H1 (cell line): ENCODE results near the gene ZFAND5. TPM values are rescaled to one million over a fixed set of nuclear protein-coding genes. Genes with fewer than 3 reads are reported as not detected.

Experiments
- CTCF ChIA-PET: fragments of 300-600 bp; sonication (Branson Sonifier 250); formaldehyde crosslinking; loops from one replicate; lab custom pipeline; 2021; ENCODE audit not compliant: partially characterized antibody; lab: Charles Lee
- POLR2A ChIA-PET: fragments of 300-600 bp; sonication (Branson Sonifier 250); formaldehyde crosslinking; loops from one replicate; lab custom pipeline; 2021; ENCODE audit warnings: inconsistent platforms; ENCODE audit not compliant: partially characterized antibody; lab: Charles Lee
- DNase-seq, 2 experiments: peaks; one replicate each; pipeline versions ENCODE4 v3.0.0 to v3.0.0-alpha.2; 2010 to 2022; ENCODE audit warnings: low spot score in 2 of 2, low read depth in 1 of 2, mixed read lengths in 1 of 2
- FAIRE-seq: peaks from 2 replicates; lab custom pipeline; 2011; peaks lifted over from hg19 to GRCh38; lab: Jason Lieb, UNC
- H2AFZ ChIP-seq: 2 replicates; pipeline ENCODE4 v1.8.1; 2012; ENCODE audit warnings: low read length, inconsistent platforms
- H2AK5ac ChIP-seq: 2 replicates; pipeline ENCODE4 v1.6.1; 2013; ENCODE audit warnings: low read depth, low read length
- H2BK120ac ChIP-seq: replicated peaks from 2 replicates; pipeline ENCODE3; 2013; ENCODE audit warnings: low read depth, low read length, inconsistent platforms
- H2BK12ac ChIP-seq: 2 replicates; pipeline ENCODE4 v1.6.1; 2013; ENCODE audit warnings: low read depth, low read length
- H2BK15ac ChIP-seq: 2 replicates; pipeline ENCODE4 v1.6.1; 2013; ENCODE audit warnings: low read length
- H2BK20ac ChIP-seq: 2 replicates; pipeline ENCODE4 v1.6.1; 2013; ENCODE audit warnings: low read length
- H2BK5ac ChIP-seq: 2 replicates; pipeline ENCODE4 v1.6.1; 2013; ENCODE audit warnings: low read depth, low read length
- H3K14ac ChIP-seq: 2 replicates; pipeline ENCODE4 v1.6.1; 2013; ENCODE audit warnings: inconsistent platforms; ENCODE audit not compliant: insufficient read length
- H3K18ac ChIP-seq: 2 replicates; pipeline ENCODE4 v1.6.1; 2013; ENCODE audit warnings: low read length; ENCODE audit errors: extremely low read depth
- H3K23ac ChIP-seq: 2 replicates; pipeline ENCODE4 v1.6.1; 2013; ENCODE audit warnings: inconsistent platforms; ENCODE audit not compliant: insufficient read length
- H3K23me2 ChIP-seq: 2 replicates; pipeline ENCODE4 v1.6.1; 2013; ENCODE audit warnings: low read depth, low read length
- H3K27ac ChIP-seq: 2 replicates; pipeline ENCODE4 v1.6.1; 2011; ENCODE audit warnings: low read depth, low read length, inconsistent platforms
- H3K27me3 ChIP-seq, 4 experiments: replicated peaks in 1 of 4; 1 replicate in 1 of 4; 2 replicates in 3 of 4; pipeline versions ENCODE4 v1.6.1 to v1.8.1; 2011 to 2013; ENCODE audit warnings: low read length in 3 of 4, mild to moderate bottlenecking in 3 of 4, inconsistent platforms in 2 of 4, mixed read lengths in 2 of 4, moderate library complexity in 1 of 4; ENCODE audit not compliant: control insufficient read depth in 3 of 4, insufficient read depth in 3 of 4; ENCODE audit errors: extremely low read depth in 1 of 4
- H3K36me3 ChIP-seq, 4 experiments: 2 replicates each; pipeline versions ENCODE4 v1.6.1 to v1.8.1; 2011 to 2013; ENCODE audit warnings: mild to moderate bottlenecking in 4 of 4, low read length in 3 of 4, moderate library complexity in 2 of 4, control low read depth in 1 of 4, inconsistent platforms in 1 of 4; ENCODE audit not compliant: insufficient read depth in 4 of 4, control insufficient read depth in 2 of 4
- H3K4ac ChIP-seq: replicated peaks from 2 replicates; pipeline ENCODE3; 2013; ENCODE audit warnings: low read length, low read depth, mixed read lengths, inconsistent platforms; ENCODE audit not compliant: insufficient read length
- H3K4me1 ChIP-seq, 4 experiments: replicated peaks in 1 of 4; 1 replicate in 1 of 4; 2 replicates in 3 of 4; pipeline versions ENCODE4 v1.6.1 to v1.8.1; 2011 to 2013; ENCODE audit warnings: low read length in 3 of 4, inconsistent platforms in 2 of 4, mixed read lengths in 1 of 4; ENCODE audit not compliant: insufficient read depth in 4 of 4, control insufficient read depth in 3 of 4
- H3K4me2 ChIP-seq, 2 experiments: 2 replicates each; pipeline versions ENCODE4 v1.6.1 to v1.8.1; 2011 to 2013; ENCODE audit warnings: low read depth in 2 of 2, low read length in 2 of 2, control low read depth in 1 of 2, inconsistent platforms in 1 of 2, mild to moderate bottlenecking in 1 of 2; ENCODE audit not compliant: insufficient read depth in 1 of 2
- H3K4me3 ChIP-seq, 4 experiments: fragments of 200-600, 300-600 bp in 1 of 4; sonication (generic), shearing (Covaris generic), sonication (Bioruptor Twin) in 1 of 4; 2 replicates each; pipeline versions ENCODE4 v1.5.1 to v1.8.1; 2011 to 2016; ENCODE audit warnings: low read length in 4 of 4, low read depth in 3 of 4, control low read depth in 2 of 4, inconsistent platforms in 2 of 4, mild to moderate bottlenecking in 2 of 4, mixed read lengths in 1 of 4, moderate library complexity in 1 of 4; ENCODE audit not compliant: insufficient read depth in 2 of 4; ENCODE audit errors: extremely low read depth in 1 of 4
- H3K56ac ChIP-seq: replicated peaks from 2 replicates; pipeline ENCODE3; 2013; ENCODE audit warnings: low read depth, mild to moderate bottlenecking, mixed read lengths, low read length, inconsistent platforms; ENCODE audit not compliant: insufficient read length
- H3K79me1 ChIP-seq: 2 replicates; pipeline ENCODE4 v1.6.1; 2013; ENCODE audit warnings: low read depth, low read length, control low read depth
- H3K79me2 ChIP-seq, 2 experiments: 2 replicates each; pipeline versions ENCODE4 v1.6.1 to v1.8.1; 2012 to 2013; ENCODE audit warnings: low read length in 2 of 2, mild to moderate bottlenecking in 2 of 2, inconsistent platforms in 1 of 2; ENCODE audit not compliant: insufficient read depth in 2 of 2, control insufficient read depth in 1 of 2
- H3K9ac ChIP-seq, 4 experiments: replicated peaks in 1 of 4; 1 replicate in 1 of 4; 2 replicates in 3 of 4; pipeline versions ENCODE4 v1.6.1 to v1.8.1; 2011 to 2013; ENCODE audit warnings: low read depth in 3 of 4, low read length in 3 of 4, control low read depth in 2 of 4, mild to moderate bottlenecking in 2 of 4, moderate library complexity in 2 of 4, inconsistent platforms in 1 of 4; ENCODE audit errors: extremely low read depth in 1 of 4
- H3K9me3 ChIP-seq, 2 experiments: 2 replicates each; pipeline versions ENCODE4 v1.6.1 to v1.8.1; 2012 to 2013; ENCODE audit warnings: mild to moderate bottlenecking in 2 of 2, moderate library complexity in 2 of 2, control low read depth in 1 of 2, inconsistent platforms in 1 of 2, low read depth in 1 of 2, low read length in 1 of 2, mixed read lengths in 1 of 2; ENCODE audit not compliant: insufficient read depth in 2 of 2
- H4K20me1 ChIP-seq, 2 experiments: replicated peaks in 1 of 2; 2 replicates each; pipeline versions ENCODE3 to v1.8.1; 2011 to 2013; ENCODE audit warnings: inconsistent platforms in 2 of 2, low read length in 2 of 2, mild to moderate bottlenecking in 1 of 2; ENCODE audit not compliant: insufficient read depth in 2 of 2, control insufficient read depth in 1 of 2
- H4K5ac ChIP-seq: 2 replicates; pipeline ENCODE4 v1.6.1; 2013; ENCODE audit warnings: low read length, low read depth, mixed read lengths, inconsistent platforms; ENCODE audit not compliant: insufficient read length
- H4K8ac ChIP-seq: 2 replicates; pipeline ENCODE4 v1.8.0; 2013; ENCODE audit warnings: mild to moderate bottlenecking, moderate library complexity, low read length, inconsistent platforms; ENCODE audit not compliant: insufficient read depth; ENCODE audit errors: extremely low read depth
- H4K91ac ChIP-seq: replicated peaks from 2 replicates; pipeline ENCODE3; 2013; ENCODE audit warnings: low read length, mixed read lengths, inconsistent platforms; ENCODE audit not compliant: insufficient read length
- BCL11A ChIP-seq, 2 experiments: IDR thresholded peaks; one replicate each; pipeline ENCODE4 v1.6.1; 2011; ENCODE audit warnings: low read depth in 2 of 2, low read length in 2 of 2, mild to moderate bottlenecking in 2 of 2
- EP300 ChIP-seq, 2 experiments: IDR thresholded peaks; 1 replicate in 1 of 2; 2 replicates in 1 of 2; pipeline ENCODE4 v1.6.1; 2011 to 2012; ENCODE audit warnings: low read depth in 2 of 2, low read length in 2 of 2, mild to moderate bottlenecking in 2 of 2, borderline replicate concordance in 1 of 2, inconsistent platforms in 1 of 2, moderate library complexity in 1 of 2
- KDM5A ChIP-seq: fragments of 200-600 bp; IDR thresholded peaks from 2 replicates; pipeline ENCODE4 v1.7.1; 2012; ENCODE audit warnings: mild to moderate bottlenecking, low read length, inconsistent platforms, mixed read lengths
- NRF1 ChIP-seq: IDR thresholded peaks from 2 replicates; pipeline ENCODE4 v1.6.1; 2011; ENCODE audit warnings: mild to moderate bottlenecking, low read depth, low read length, improper control_type of control experiment
- PHF8 ChIP-seq: fragments of 200-600 bp; sonication (generic); conservative IDR thresholded peaks from 2 replicates; pipeline ENCODE4 v1.7.1; 2012; ENCODE audit warnings: low read depth, mild to moderate bottlenecking, inconsistent platforms, low read length, moderate library complexity
- POLR2A ChIP-seq, 2 experiments: IDR thresholded peaks; 1 replicate in 1 of 2; 2 replicates in 1 of 2; pipeline ENCODE4 v1.6.1; 2011; ENCODE audit warnings: low read depth in 2 of 2, low read length in 2 of 2, mild to moderate bottlenecking in 2 of 2; ENCODE audit errors: control extremely low read depth in 1 of 2
- POLR2AphosphoS5 ChIP-seq: IDR thresholded peaks from 2 replicates; pipeline ENCODE4 v1.6.1; 2011; ENCODE audit warnings: low read depth, low read length
- SAP30 ChIP-seq: fragments of 300-600 bp; sonication (generic); IDR thresholded peaks from 2 replicates; pipeline ENCODE4 v1.7.1; 2012; ENCODE audit warnings: low read length, moderate library complexity, mild to moderate bottlenecking, inconsistent platforms; ENCODE audit not compliant: insufficient read depth, insufficient replicate concordance
- SIN3A ChIP-seq, 2 experiments: IDR thresholded peaks in 1 of 2; conservative IDR thresholded peaks in 1 of 2; 2 replicates each; pipeline ENCODE4 v1.6.1; 2011 to 2012; ENCODE audit warnings: low read length in 2 of 2, improper control_type of control experiment in 1 of 2, low read depth in 1 of 2, mild to moderate bottlenecking in 1 of 2
- SIRT6 ChIP-seq: IDR thresholded peaks from one replicate; pipeline ENCODE4 v1.7.1; 2012; ENCODE audit warnings: low read length, inconsistent platforms
- SIX5 ChIP-seq: IDR thresholded peaks from 2 replicates; pipeline ENCODE4 v1.6.1; 2011; ENCODE audit warnings: mild to moderate bottlenecking, low read depth, low read length
- SP4 ChIP-seq: IDR thresholded peaks from 2 replicates; pipeline ENCODE4 v1.6.1; 2012; ENCODE audit warnings: low read length, inconsistent platforms
- WGBS, 2 experiments: shearing (Covaris generic) in 1 of 2; methylation state at CpG; one replicate each; pipeline versions ENCODE4 v1.1.6 to v1.1.7; 2013 to 2015; ENCODE audit warnings: low lambda C conversion rate in 2 of 2, mixed read lengths in 2 of 2, inconsistent platforms in 1 of 2, low coverage in 1 of 2, missing lambda C conversion rate in 1 of 2; ENCODE audit not compliant: insufficient replicate concordance in 2 of 2, insufficient coverage in 1 of 2, insufficient read length in 1 of 2; ENCODE audit errors: extremely low coverage in 1 of 2, missing lambda C conversion rate in 1 of 2; 5-methylcytosine and 5-hydroxymethylcytosine counted together
- polyA plus RNA-seq, 7 experiments: library from polyadenylated mRNA; depleted of rRNA in 3 of 7; stranded (reverse) in 5 of 7; unstranded in 2 of 7; fragments of >200 nt in 5 of 7; fragments of 200-250 nt in 2 of 7; gene quantifications; 1 replicate in 5 of 7; 2 replicates in 1 of 7; 4 replicates in 1 of 7; pipeline versions ENCODE4 v1.2.1 to v1.2.3, GENCODE V29; 2011 to 2013; ENCODE audit warnings: missing spikeins in 2 of 7, mixed read lengths in 2 of 7
- total RNA-seq: library from RNA; stranded (reverse); fragmentation: NEBNext Ultra II Directional; extraction: Animal tissue kit (Norgen Biotek cat#: 25700); gene quantifications from 2 replicates; pipeline ENCODE4 v1.2.1, GENCODE V29; 2021
- TF ChIP-seq, protein P1 (sequence below): IDR thresholded peaks from 2 replicates; pipeline ENCODE4 v1.6.1; 2011; ENCODE audit warnings: low read depth, mild to moderate bottlenecking, low read length; ENCODE audit not compliant: insufficient read depth

The ZFAND5 gene
- total and polyA plus RNA-seq, 2 of the 8 experiments (the other 6 are each of a cell fraction or from before 2014, with no cell fraction given): 76.7 to 225 TPM

DNA sequence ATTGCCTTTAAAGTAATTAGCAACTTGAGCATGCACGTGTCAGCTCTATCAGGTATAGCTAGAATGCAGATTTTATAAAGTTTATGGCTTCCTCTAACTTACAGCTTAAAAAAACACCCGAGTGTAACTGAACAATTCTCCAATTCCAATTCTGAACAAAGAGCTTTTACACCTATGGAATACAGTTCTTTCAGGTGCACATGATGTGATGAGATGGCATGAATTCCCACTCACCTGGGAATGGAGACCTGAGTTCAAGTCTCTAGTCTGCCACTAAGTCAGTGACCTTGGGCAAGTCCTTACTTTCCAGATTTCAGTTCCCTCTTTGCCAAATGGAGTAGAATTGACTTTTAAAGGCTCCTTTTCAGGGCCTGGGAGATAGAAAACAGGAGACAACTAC, 1.8 kb downstream of the ZFAND5 start:
- Histone ChIP-seq H3K14ac (no peak overlapping the region), H3K36me3 (peaks cover 19 to 60% (median 27%) of the 10 kb centered on the region in 4 experiments), H3K4me1 (peaks cover 0 to 10% (median 0%) of the 10 kb centered on the region in 4 experiments; a peak in 4 of 7 replicates), H3K4me3 (peak overlapping the region; percentile 84 to 99 (median 96)), H2BK15ac (no peak overlapping the region), H2BK20ac (no peak overlapping the region), H3K79me2 (peaks cover 42 to 68% of the 10 kb centered on the region in 2 experiments), H2BK5ac (no peak overlapping the region), H3K79me1 (no peaks in the 10 kb centered on the region; the same call in none of the 2 replicates), H3K18ac (no peak overlapping the region), H4K5ac (peak overlapping the region; percentile 32), H3K4ac (no peak overlapping the region), H3K23ac (no peak overlapping the region), H3K4me2 (peak overlapping the region; percentile 79 to 81), H3K9me3 (no peaks in the 10 kb centered on the region), H2AFZ (no peak overlapping the region), H3K56ac (no peak overlapping the region), H2AK5ac (no peak overlapping the region), H3K27me3 (no peaks in the 10 kb centered on the region), H3K9ac (peak overlapping the region; percentile 35 to 97 (median 75); a peak in 6 of 7 replicates), H4K91ac (no peak overlapping the region), H2BK12ac (no peak overlapping the region), H3K27ac (no peak overlapping the region), H4K8ac (no peak overlapping the region), H2BK120ac (no peak overlapping the region), H4K20me1 (peaks cover 24 to 31% of the 10 kb centered on the region in 2 experiments), H3K23me2 (peaks cover 6% of the 10 kb centered on the region; the same call in 1 of the 2 replicates)
- CTCF ChIA-PET: interaction anchor here (1.0 to 2.0 kb wide), 5 partner anchors 84 to 459 kb away, joined by 3 to 4 read pairs (median 4); no protein-coding TSS in a partner anchor
- FAIRE-seq (no peak), DNase-seq (no peak)
- POLR2A ChIA-PET: interaction anchor here (0.6 to 4.8 kb wide), 12 partner anchors 8 to 993 kb away, joined by 3 to 37 read pairs (median 4); no protein-coding TSS in a partner anchor
- WGBS, 2 experiments: 8% methylated on average over 2 of the region's 2 CpGs; no CpG with 5 or more reads in 1 of the 2 experiments
- TF ChIP-seq KDM5A: no peak
- peak in 1 of 2 experiments; percentile 52; a peak in 1 of 3 replicates for TF ChIP-seq POLR2A (IDR thresholded peaks at IDR 0.05; ENCODE audit: control extremely low read depth in 1 of 2, low read depth in 2 of 2, low read length in 2 of 2)
- no peak for TF ChIP-seq NRF1
- TF ChIP-seq SAP30: no peak
- TF ChIP-seq SP4: no peak
- no peak for TF ChIP-seq BCL11A (IDR thresholded peaks at IDR 0.05; ENCODE audit: low read depth in 2 of 2, low read length in 2 of 2)
- TF ChIP-seq, protein P1, sequence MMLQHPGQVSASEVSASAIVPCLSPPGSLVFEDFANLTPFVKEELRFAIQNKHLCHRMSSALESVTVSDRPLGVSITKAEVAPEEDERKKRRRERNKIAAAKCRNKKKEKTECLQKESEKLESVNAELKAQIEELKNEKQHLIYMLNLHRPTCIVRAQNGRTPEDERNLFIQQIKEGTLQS: no peak
- no peak for TF ChIP-seq SIRT6
- TF ChIP-seq SIN3A (conservative IDR thresholded peaks at IDR 0.05 in 1 of 2, IDR thresholded peaks at IDR 0.05 in 1 of 2; ENCODE audit: low read depth in 1 of 2, low read length in 2 of 2): no peak
- TF ChIP-seq EP300 (IDR thresholded peaks at IDR 0.05; ENCODE audit: borderline replicate concordance in 1 of 2, low read depth in 2 of 2, low read length in 2 of 2): no peak
- TF ChIP-seq POLR2AphosphoS5: peak; percentile 28; the same call in 1 of the 2 replicates
- no peak for TF ChIP-seq PHF8
- TF ChIP-seq SIX5: no peak
